ENCODE results near the gene WDR82. TPM values are rescaled to one million over a fixed set of nuclear protein-coding genes. Genes with fewer than 3 reads are reported as not detected.

The WDR82 gene
- total RNA-seq, 4 donors from 2014 or later = 66.4 to 76.4 (median 72.2) TPM

- WGBS, 2 donors = 36 to 52% methylated on average over 13 of the region's 13 CpGs
- Histone ChIP-seq H3K27ac (peak overlapping the region; percentile 36 to 80 (median 62)), H3K36me3 (peaks cover 30 to 37% of the 10 kb centered on the region in 2 donors), H3K4me3 (replicated peaks in 1 of 3) (no peak overlapping the region), H3K27me3 (no peaks in the 10 kb centered on the region), H3K9me3 (no peaks in the 10 kb centered on the region), H3K4me1 (peaks cover 38 to 49% of the 10 kb centered on the region in 2 donors)
- DNase-seq = peak; percentile 79 to 84
- TF ChIP-seq CTCF (IDR thresholded peaks at IDR 0.05) = no peak
- TF ChIP-seq POLR2A (IDR thresholded peaks at IDR 0.05) = no peak
- intact Hi-C loops (cut with DNase I) = no loop called here
These were observed 61.7 kb downstream of the WDR82 start for GRCh38 chr3:52216585-52217408.

- no peak for DNase-seq
- Histone ChIP-seq H3K4me1 (peaks cover 33 to 41% of the 10 kb centered on the region in 2 donors), H3K27me3 (no peaks in the 10 kb centered on the region), H3K36me3 (peaks cover 44 to 51% of the 10 kb centered on the region in 2 donors), H3K27ac (no peak overlapping the region), H3K4me3 (replicated peaks in 1 of 3) (no peak overlapping the region), H3K9me3 (no peaks in the 10 kb centered on the region)
- intact Hi-C loops (cut with DNase I) = no loop called here
- TF ChIP-seq POLR2A (IDR thresholded peaks at IDR 0.05) (no peak), CTCF (IDR thresholded peaks at IDR 0.05) (no peak)
- 93 to 97% methylated on average over 6 to 7 of the region's 7 CpGs for WGBS, 2 donors
These were observed 63.1 kb downstream of the WDR82 start for GRCh38 chr3:52215351-52215750.

- DNase-seq = no peak
- no peaks in the 10 kb centered on the region for H3K27me3 ChIP-seq
- H3K9me3 ChIP-seq = no peaks in the 10 kb centered on the region
- no peak overlapping the region for H3K4me3 ChIP-seq (replicated peaks in 1 of 3)
- peaks cover 26% of the 10 kb centered on the region in 2 donors for H3K4me1 ChIP-seq
- TF ChIP-seq POLR2A (IDR thresholded peaks at IDR 0.05) = no peak
- no peak for TF ChIP-seq CTCF (IDR thresholded peaks at IDR 0.05)
- H3K27ac ChIP-seq = no peak overlapping the region
- H3K36me3 ChIP-seq = peaks cover 52 to 65% of the 10 kb centered on the region in 2 donors
- intact Hi-C loops (cut with DNase I) = no loop called here
These were observed 64.5 kb downstream of the WDR82 start for GRCh38 chr3:52213901-52214300.

- H3K4me3 ChIP-seq (replicated peaks in 1 of 3) = no peak overlapping the region
- DNase-seq = no peak
- H3K27me3 ChIP-seq = no peaks in the 10 kb centered on the region
- H3K4me1 ChIP-seq = peaks cover 17% of the 10 kb centered on the region in 2 donors
- H3K27ac ChIP-seq = no peak overlapping the region
- 79 to 88% methylated on average over 8 of the region's 8 CpGs for WGBS, 2 donors
- intact Hi-C loops (cut with DNase I) = no loop called here
- TF ChIP-seq POLR2A (IDR thresholded peaks at IDR 0.05) = no peak
- TF ChIP-seq CTCF (IDR thresholded peaks at IDR 0.05) = no peak
- no peaks in the 10 kb centered on the region for H3K9me3 ChIP-seq
- H3K36me3 ChIP-seq = peaks cover 61 to 74% of the 10 kb centered on the region in 2 donors
These were observed 65.4 kb downstream of the WDR82 start for GRCh38 chr3:52213005-52213404.

- 95 to 97% methylated on average over 15 to 17 of the region's 18 CpGs for WGBS, 2 donors
- H3K27me3 ChIP-seq = no peaks in the 10 kb centered on the region
- peaks cover 76 to 88% of the 10 kb centered on the region in 2 donors for H3K36me3 ChIP-seq
- H3K4me1 ChIP-seq = peaks cover 2% of the 10 kb centered on the region in 2 donors
- no peak overlapping the region for H3K27ac ChIP-seq
- no peak for DNase-seq
- no peak overlapping the region for H3K4me3 ChIP-seq (replicated peaks in 1 of 3)
- no peaks in the 10 kb centered on the region for H3K9me3 ChIP-seq
- no peak for TF ChIP-seq CTCF (IDR thresholded peaks at IDR 0.05)
- TF ChIP-seq POLR2A (IDR thresholded peaks at IDR 0.05) = no peak
- intact Hi-C loops (cut with DNase I) = no loop called here
These were observed 67.1 kb downstream of the WDR82 start for GRCh38 chr3:52211268-52211891.
